Measurements from ENCODE around the gene GPRC5C.

DNA sequence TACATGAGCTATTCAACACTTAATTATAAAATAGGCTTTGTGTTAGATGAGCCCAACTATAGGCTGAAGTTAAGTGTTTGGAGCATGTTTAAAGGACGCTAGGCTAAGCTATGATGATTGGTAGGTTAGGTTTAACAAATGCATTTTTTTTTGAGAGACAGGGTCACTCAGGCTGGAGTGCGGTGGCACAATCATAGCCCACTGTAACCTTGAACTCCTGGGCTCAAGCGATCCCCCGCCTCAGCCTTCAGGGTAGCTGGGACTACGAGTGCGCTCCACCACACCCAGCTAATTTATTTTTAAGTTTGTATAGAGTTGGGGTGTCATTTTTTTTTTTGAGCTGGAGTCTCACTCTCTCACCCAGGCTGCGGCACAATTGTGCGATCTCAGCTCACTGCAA lies 19.3 kb upstream of the GPRC5C start:
- no peak for TF ChIP-seq CTCF (IDR thresholded peaks at IDR 0.05; ENCODE audit: extremely low read depth in 1 of 2, insufficient read depth in 1 of 2, low read depth in 1 of 2, low read length in 2 of 2)
- TF ChIP-seq, protein P1, sequence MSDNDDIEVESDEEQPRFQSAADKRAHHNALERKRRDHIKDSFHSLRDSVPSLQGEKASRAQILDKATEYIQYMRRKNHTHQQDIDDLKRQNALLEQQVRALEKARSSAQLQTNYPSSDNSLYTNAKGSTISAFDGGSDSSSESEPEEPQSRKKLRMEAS (IDR thresholded peaks at IDR 0.05; ENCODE audit: insufficient read depth, insufficient read length), result no peak
- TF ChIP-seq JUN (IDR thresholded peaks at IDR 0.05; ENCODE audit: borderline replicate concordance, insufficient read depth, insufficient read length, low read depth), result no peak
- TF ChIP-seq POLR2A (IDR thresholded peaks at IDR 0.05; ENCODE audit: low read depth, low read length), result no peak
- no peak for TF ChIP-seq POLR2AphosphoS5 (IDR thresholded peaks at IDR 0.05; ENCODE audit: insufficient read depth, low read depth, low read length)
- TF ChIP-seq MYC (IDR thresholded peaks at IDR 0.05; ENCODE audit: low read depth, low read length), result no peak
- no peak for TF ChIP-seq EZH2 (IDR thresholded peaks at IDR 0.05; ENCODE audit: borderline replicate concordance, low read depth, low read length, severe bottlenecking)
- TF ChIP-seq FOS (IDR thresholded peaks at IDR 0.05; ENCODE audit: borderline replicate concordance, insufficient read depth, low read length), result no peak
- TF ChIP-seq GATA2 (IDR thresholded peaks at IDR 0.05; ENCODE audit: insufficient read depth, insufficient read length, low read depth, low read length), result no peak
